NCI-H82 treated with DMSO at 0.1 percent for 48 hours (cell line): ENCODE measurements around the gene DBP.
"Not testable (repeated sequence)": the region's sequence is repeated elsewhere in the genome, so short reads cannot be mapped to it uniquely, and the experiment has no call there.

Source experiments
- DNase-seq: peaks from one replicate; lab custom pipeline; 2025; ENCODE audit not compliant: unreplicated experiment; lab: John Stamatoyannopoulos, UW

Gene DBP

DNA sequence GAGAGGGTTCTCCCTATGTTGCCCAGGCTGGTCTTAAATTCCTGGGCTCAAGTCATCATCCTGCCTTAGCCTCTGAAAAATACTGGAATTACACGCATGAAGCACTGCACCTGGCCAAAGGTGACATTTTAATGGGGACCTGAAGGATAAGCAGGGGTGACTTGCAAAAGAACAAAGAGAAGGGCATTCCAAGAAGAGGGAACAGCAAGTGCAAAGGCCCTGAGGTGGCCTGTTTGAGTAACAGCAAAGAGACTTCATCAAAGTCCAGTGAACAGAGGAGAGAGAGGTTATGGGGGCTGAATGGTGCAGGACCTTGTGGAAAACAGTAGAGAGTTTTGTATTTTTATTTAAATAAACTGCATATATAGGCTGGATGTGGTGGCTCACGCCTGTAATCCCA is 4.7 kb upstream of the DBP start:
- DNase-seq, result no peak

DNA sequence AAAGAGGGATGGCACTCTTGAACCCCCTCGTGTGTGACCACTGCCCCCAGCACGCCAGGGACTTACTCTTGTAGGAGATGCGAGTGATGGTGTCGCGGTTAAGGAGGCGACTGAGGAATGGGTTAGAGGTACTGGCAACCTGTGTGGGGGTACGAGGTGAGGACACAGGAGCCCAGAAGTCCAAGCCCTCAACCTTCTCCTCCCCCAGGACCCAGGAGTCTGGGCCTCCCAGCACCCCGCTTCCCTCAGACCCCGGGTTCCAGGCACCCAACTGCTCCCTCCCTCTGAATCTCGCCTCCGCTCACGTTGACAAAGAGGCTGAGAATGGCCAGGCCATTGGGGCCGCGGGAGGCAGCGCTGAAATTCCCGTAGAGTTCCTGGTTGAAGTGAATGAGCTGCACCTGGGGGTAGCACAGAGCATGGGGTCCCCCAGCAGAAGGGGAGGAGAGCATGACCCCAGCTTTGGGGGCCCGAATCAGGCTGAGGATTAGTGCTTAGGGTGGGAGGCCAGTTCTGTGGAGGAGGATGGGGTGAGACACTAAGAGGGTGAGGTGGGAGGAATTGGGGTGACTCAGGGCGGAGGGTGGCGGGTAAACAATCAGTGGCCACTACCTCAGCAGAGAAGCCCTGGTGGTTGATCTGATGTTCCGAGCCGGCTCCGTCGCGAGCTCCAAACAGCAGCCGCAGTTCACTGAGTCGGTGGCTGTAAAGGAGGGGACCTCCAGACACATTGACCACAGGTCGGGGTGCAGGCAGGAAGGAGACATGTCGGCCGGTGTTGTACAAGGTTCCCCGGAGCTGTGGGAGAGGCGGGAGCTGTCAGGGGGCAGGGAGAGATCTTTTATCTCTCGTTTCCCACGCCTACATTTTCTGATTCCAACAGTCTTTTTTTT is 2.5 kb upstream of the DBP start:
- no peak for DNase-seq

DNA sequence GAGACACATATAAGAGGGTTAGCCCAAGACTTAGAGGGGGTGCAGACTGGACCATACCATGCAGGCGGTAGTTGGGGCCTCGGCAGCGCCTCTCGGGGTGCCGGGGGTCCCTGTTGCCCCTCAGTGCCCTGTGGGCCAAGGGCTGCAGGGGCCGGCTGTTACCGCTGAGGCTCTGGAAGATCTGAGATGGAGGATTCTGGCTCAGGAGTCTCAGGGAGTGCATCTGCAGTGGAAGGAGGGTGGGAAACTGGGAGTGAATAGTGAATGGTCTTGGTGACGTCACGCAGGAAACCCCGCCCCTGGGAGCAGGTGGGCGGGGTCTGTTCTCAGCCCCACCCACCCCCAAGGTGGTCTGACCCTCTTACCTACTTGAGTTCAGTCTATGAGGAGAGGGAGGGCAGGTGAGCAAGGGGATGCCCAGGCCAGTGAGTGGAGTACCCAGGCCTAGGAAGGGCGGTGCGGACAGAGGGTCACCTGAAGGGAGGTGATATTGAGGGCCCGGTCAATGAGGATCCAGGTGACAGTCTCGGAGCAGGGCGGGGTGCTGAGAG is 1.7 kb upstream of the DBP start:
- no peak for DNase-seq

DNA sequence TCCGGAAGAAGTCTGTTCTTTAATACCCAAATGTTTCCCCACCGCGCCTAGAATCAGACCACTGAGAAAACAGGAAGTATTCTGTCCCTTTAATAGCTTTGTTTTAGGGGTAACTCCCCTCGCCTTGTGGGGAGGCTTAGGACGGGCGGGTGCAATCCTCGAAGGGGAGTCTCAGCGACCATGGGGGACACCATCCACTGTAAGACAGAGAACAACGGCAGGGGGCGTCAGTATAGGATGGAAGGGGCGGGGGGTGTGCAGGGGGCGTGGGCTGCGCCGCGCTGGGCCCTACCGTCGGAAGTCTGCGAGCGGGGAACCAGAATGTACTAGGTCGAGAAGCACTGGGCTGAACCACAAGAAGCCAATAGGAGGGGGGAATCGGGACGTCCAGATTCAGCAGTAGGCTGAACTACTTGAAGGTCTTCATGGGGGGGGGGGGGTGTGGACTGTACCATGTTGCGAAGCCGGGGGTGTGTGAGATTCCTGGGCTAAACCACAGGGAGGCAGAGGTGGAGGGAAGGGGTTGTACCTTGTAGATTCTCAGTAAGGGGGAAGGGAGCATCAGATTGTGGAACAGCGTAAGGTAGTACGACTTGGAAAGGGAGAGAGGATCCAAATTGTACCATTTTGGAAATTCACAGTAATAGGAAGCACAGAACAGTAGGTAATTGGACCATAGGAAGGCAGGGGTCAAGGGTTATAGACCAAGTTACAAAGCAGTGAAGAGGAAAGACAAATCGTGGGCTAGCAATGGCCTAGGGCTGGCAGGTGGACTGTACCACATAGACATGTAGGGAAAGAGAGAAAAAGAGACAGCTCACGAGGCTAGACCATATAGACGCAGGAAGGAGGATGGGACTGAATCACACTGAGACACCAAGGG is 1.0 kb upstream of the DBP start:
- DNase-seq, result peak; percentile 94

DNA sequence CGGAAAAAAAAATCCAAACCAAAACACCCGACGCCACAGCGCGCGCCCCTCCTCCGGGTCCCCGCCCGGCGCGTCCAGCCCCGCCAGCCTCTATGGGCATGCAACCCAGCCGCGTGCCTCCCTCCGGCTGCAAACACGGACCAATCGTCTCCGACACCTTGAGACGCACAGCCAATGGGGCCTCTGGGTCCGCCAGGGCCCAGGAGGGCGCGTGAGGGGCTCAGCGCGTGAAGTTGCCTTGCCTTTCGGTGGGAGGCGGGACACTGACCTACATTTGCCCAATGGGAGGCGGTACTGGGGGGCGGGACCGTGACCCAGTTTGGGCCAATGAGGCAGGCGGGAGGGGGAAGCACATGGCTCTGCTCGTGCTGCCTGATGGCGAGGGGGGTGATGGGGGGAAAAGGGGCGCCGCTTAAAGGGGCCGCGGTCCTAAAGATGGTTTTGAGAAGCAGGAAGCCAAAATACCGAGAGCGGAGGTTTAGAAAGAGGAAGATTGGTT is 319 bp upstream of the DBP start:
- peak; percentile 97 for DNase-seq

DNA sequence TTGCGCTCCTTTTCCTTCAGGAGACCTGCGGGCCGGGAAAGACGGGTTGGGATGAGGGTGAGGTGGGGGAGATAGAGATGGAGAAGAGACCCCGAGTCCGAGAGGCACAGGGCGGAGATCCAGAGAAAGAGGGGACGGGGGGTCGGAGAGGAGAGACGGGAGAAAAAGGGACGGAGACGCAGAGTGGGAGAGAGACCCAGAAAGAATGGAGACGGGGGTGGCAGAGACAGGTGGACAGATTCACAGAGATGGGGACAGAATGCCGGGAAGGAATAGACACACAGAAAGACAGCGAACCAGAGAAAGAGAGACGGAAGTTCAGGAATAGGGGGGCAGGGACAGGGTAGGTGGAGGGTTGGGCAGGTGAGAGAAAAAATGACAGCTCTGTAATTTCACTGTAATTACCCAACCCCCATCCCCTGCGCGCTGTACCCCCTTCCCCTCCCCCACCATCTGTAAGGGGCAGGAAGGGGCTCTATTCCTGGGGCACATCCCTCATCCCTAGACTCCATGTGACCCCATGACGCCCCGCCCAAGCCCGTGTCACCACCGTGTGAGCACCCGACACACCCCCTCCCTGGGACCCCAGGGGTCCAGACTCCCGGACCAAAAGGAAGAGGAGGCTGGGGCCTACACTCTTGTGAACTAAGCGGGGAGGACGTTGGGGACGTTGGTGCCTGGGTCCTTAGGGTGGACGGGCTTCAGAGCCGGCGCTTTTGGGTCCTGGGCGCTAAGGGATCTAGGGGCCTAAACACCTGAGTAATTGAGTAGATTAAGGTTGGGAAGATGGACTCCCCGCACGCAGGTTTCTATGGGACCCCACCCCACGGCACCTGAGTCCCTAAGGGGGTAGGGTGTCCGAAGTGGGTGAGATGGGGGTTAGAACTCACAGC is 967 bp downstream of the DBP start:
- DNase-seq, result no peak

DNA sequence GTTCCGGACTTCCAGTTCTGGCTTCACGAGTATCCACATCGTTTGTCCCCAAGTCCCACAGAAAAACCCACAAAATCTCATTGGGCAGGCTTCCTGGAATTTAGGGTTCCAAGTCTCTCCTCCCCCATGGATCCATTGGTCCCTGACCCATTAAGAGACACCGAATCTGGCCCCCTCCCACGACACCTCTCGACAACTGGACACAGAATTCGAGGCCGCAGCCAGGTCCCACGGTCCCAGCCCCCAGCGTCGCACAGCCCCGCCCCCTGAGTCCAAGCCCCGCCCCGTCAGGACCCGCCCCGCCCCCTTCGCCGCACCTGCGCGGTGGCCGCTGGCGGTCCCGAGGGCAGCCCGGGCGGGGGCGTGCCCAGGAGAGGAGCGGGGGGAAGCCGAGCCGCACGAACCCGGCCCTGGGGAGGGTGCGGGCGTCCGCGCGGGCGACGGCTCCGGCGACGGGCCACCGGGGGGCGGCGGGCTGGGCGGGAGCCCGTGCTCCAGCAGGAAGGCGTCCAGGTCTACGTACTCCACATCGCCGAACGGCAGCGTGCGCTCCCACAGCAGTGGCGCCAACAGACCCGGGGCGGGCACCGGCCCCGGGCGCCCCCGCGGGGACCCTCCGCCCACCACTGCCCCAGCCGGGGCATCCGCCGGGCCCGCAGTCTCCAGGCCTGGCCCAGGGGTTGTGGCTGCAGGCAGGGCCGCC is 1.8 kb downstream of the DBP start:
- no peak for DNase-seq

DNA sequence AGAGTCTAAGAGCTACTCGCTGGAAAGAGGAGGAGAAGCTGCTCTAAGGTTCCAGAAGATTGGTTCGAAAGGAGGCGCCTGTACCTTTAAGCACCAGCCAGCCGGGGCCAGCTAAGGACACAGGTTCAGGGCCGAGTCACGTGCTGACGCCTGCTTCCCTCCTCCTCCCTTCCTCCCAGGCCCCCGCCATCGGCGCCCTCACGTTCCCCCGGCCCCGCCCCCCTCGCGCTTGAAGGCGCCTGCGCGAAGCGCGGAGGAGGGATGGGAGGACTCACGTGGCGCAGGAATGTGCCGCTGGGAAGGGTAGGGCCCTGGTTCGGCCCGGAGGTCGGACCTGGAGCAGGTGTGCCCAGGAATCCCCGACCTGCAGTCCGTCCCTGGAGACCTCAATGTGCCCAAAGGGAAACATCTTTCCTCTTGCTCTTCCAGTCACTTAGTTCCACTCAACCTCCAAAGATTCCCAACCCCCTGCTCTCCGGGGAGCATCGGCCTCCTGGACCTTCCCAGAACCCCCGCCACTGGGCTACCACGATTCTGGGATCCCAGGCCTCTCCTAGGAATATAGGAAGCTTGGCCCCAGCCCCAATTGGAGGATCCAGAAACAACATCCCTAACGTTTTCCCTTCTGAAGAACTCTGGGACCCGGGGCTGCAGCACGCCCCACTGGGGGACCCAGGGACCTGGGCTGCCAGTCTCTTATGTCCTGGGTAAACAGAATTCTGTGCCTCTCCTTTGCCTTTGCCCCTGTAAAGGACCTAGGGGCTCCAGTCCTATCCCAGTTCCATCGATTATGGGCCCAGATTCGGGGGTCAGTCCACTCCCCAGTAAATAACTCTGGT is 2.5 kb downstream of the DBP start:
- DNase-seq, result peak; percentile 94

DNA sequence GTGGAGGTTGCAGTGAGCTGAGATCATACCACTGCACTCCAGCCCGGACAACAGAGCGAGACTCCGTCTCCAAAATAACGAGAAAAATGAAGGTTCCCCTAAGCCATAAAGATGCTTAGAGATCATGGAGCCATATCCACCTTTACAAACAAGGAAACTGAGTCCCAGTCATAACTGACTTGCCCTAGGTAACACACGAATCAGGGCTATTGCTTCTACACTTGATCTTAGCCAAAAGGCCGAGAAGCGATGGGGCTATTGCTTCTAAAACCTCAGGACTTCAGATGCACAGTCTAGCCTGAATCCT is 3.2 kb downstream of the DBP start:
- no peak for DNase-seq

DNA sequence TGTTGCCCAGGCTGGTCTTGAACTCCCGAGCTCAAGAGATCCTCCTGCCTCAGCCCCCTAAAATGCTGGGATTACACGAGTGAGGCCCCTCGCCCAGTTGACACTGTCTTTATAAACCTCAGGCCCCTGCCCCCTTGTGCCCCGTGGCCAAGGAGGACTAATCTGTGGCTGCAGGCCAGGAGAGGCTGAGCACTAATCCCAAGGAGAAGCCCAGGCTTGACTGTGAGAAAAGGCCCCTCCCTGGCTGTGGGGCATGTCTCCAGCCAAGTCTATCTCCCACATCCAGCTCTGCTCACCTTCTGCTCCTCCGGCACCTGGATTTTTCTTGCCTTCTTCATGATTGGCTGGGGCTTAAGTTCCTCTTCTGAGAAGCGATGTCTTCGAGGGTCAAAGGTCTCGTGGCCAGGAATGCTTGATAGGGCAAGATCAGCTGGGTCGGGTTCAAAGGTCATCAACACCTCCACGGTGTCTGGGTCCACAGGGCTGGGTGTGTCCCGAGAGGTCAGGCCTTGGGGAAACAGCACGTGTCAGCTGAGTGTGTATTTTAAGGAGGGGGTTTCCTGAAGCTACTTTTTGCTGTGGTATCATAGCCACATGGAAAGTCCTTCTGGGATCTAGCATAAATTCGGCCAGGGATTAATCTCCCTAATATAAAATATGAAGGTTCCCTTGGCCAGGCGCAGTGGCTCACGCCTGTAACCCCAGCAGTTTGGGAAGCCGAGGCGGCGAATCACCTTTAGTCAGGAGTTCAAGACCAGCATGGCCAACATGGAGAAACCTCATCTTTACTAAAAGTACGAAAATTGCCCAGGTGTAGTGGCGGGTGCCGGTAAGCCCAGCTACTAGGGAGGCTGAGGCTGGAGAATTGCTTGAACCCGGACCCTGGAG is 3.8 kb downstream of the DBP start:
- peak; percentile 26 for DNase-seq

DNA sequence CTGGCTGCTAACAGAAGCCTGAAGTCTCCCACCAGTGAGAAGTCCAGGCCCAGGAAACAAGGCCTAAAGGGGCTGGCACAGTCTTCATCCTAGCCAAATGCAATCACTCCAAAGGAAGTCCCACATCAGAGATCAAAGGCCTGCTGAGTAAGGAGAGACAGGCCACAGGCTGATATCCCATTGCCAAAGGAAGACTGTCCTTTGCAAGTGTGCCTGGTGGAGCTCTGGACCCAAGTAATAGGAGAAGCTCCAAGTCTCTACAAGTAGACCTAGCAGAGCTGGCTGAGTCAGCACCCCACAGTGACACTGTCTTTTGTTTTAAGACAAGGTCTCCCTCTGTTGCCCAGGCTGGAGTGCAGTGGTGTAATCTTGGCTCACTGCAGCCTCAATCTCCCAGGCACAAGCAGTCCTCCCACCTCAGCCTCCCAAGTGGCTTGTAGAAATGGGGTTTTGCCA is 4.5 kb downstream of the DBP start:
- DNase-seq, result no peak

DNA sequence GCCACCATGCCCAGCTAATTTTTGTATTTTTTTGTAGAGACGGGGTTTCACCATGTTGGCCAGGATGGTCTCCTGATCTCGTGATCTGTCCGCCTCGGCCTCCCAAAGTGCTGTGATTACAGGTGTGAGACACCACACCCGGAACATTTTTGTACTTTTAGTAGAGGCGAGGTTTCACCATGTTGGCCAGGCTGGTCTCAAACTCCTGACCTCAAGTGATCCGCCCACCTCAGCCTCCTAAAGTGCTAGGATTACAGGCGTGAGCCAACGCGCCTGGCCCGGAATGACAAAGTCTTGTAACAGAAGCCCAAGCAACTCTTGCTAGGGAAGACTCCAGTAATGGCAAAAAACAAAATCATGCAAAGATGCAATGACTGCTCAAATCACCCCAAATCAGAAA is 4.9 kb downstream of the DBP start:
- not testable (repeated sequence) for DNase-seq

DNA sequence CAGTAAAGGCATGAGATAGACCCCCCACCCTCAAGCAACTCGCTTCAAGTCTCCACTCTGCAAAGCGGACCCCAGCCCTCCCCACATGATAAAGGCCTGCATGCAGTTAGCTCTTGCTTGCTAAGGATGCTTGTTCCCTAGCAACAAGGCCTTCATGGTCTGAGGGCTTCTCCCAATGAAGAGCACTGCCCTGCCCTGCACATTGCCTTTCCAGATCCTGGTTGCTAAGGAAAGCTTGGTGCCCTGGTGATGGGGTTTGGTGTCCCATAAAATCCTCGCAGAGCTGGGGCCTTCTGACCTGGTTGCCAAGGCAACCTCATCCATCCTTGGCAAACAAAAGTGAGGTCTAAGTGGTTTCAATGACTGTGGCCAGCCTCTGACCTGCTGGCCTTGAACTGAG is 6.0 kb downstream of the DBP start:
- DNase-seq, result no peak

DNA sequence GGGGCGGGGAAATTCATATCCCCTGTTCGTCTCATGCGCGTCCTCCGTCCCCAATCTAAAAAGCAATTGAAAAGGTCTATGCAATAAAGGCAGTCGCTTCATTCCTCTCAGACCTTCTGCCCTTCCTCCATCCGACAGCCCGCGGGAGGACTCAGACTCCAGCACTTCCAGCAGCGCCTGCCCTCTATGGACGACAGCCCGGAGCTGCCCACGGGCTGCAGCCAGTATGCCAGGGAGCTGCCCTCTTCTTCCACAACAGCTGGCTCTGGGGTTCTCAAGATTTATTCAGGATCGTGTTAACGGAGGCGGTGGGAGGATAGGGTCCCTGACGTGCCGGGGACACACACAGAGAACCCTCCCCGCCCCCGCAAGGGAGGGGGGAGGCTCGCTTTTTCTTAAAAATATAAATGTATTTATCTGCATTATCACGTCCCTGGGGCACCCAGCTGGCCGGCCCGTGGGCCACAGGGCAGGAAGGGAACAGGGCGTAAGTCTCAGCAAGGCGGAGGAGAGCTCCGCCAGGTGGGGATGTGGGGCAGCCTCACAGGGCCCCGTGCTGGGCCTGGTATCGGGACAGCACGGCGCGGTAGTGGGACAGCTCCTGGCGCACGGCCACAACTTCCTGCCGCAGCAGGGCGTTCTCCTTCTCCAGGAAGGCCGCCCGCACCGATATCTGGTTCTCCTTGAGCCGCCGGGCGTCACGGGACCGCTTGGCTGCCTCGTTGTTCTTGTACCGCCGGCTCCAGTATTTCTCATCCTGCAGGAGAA is 6.7 kb downstream of the DBP start:
- DNase-seq, result no peak

DNA sequence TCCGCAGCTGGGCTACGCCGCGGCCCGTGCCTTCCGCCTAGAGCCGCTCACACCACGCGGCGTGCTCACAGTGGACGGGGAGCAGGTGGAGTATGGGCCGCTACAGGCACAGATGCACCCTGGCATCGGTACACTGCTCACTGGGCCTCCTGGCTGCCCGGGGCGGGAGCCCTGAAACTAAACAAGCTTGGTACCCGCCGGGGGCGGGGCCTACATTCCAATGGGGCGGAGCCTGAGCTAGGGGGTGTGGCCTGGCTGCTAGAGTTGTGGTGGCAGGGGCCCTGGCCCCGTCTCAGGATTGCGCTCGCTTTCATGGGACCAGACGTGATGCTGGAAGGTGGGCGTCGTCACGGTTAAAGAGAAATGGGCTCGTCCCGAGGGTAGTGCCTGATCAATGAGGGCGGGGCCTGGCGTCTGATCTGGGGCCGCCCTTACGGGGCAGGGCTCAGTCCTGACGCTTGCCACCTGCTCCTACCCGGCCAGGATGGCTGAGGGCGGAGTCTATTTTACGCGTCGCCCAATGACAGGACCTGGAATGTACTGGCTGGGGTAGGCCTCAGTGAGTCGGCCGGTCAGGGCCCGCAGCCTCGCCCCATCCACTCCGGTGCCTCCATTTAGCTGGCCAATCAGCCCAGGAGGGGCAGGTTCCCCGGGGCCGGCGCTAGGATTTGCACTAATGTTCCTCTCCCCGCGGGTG is 7.4 kb downstream of the DBP start:
- no peak for DNase-seq

DNA sequence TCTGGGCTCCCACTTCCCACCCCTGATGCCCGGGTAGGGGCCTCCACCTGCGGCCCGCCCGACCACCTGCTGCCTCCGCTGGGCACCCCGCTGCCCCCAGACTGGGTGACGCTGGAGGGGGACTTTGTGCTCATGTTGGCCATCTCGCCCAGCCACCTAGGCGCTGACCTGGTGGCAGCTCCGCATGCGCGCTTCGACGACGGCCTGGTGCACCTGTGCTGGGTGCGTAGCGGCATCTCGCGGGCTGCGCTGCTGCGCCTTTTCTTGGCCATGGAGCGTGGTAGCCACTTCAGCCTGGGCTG is 7.9 kb downstream of the DBP start:
- no peak for DNase-seq
